HCT116 (cell line): Measurements from ENCODE around the gene AUP1. TPM values are rescaled to one million over a fixed set of nuclear protein-coding genes. Genes with fewer than 3 reads are reported as not detected.

ENCODE experiments used
- ATAC-seq: fragments of 200-7000 bp; cut with Tn5 transposase; 2 replicates; pipeline ENCODE4 v1.9.1; 2020; ENCODE audit warnings: mild to moderate bottlenecking, moderate library complexity
- BruUV-seq: library from RNA; stranded (reverse); fragments of 400-500 nt; replicated peaks from 2 replicates; lab custom pipeline; 2021; lab: Mats Ljungman, UMichigan
- CTCF ChIA-PET: fragments of 300-600 bp; sonication (Branson Sonifier 250); formaldehyde crosslinking; loops from one replicate; lab custom pipeline; 2021; ENCODE audit warnings: antibody characterized with exemption; lab: Charles Lee
- POLR2A ChIA-PET: fragments of 300-600, 350-600 bp; sonication (Branson Sonifier 250); formaldehyde crosslinking; loops from one replicate; lab custom pipeline; 2021; ENCODE audit warnings: antibody characterized with exemption; lab: Charles Lee
- RAD21 ChIA-PET, 2 experiments: fragments of 300-600 bp; sonication (Branson Sonifier 250); formaldehyde crosslinking; loops; one replicate each; lab custom pipeline; 2023; ENCODE audit warnings: low total read pairs in 2 of 2; ENCODE audit not compliant: uncharacterized antibody in 2 of 2, unreplicated experiment in 2 of 2, low non-redundant PET in 1 of 2; lab: Charles Lee
- DNase-seq: peaks from one replicate; pipeline ENCODE4 v3.0.0-alpha.2; 2010; ENCODE audit warnings: low read depth, low spot score
- H2AFZ ChIP-seq: fragments of 200-600 bp; shearing (Covaris generic), sonication (generic); 2 replicates; pipeline ENCODE4 v1.6.1; 2017; ENCODE audit warnings: low read depth, mixed run types, mixed read lengths, antibody characterized with exemption, low read length; ENCODE audit not compliant: poor library complexity, severe bottlenecking
- H3K27ac ChIP-seq: 2 replicates; pipeline ENCODE4 v1.5.1; 2012; ENCODE audit warnings: low read depth, low read length
- H3K27me3 ChIP-seq: fragments of 200-600 bp; sonication (generic); 2 replicates; pipeline ENCODE4 v1.6.1; 2016; ENCODE audit warnings: mixed run types, low read length, mixed read lengths; ENCODE audit not compliant: insufficient read depth
- H3K36me3 ChIP-seq, 2 experiments: fragments of 200-500 bp in 1 of 2; fragments of 200-600 bp in 1 of 2; sonication (Bioruptor generic) in 1 of 2; sonication (generic) in 1 of 2; 2 replicates each; pipeline versions ENCODE4 v1.5.1 to v1.6.1; 2014 to 2016; ENCODE audit warnings: low read length in 2 of 2, inconsistent platforms in 1 of 2, mixed read lengths in 1 of 2, mixed run types in 1 of 2; ENCODE audit not compliant: insufficient read depth in 2 of 2, control insufficient read depth in 1 of 2
- H3K4me1 ChIP-seq, 2 experiments: fragments of 200-600 bp in 1 of 2; sonication (generic) in 1 of 2; 2 replicates each; pipeline versions ENCODE4 v1.5.1 to v1.6.1; 2012 to 2017; ENCODE audit warnings: low read length in 2 of 2, inconsistent platforms in 1 of 2, mild to moderate bottlenecking in 1 of 2, mixed read lengths in 1 of 2, mixed run types in 1 of 2, moderate library complexity in 1 of 2; ENCODE audit not compliant: insufficient read depth in 2 of 2, control insufficient read depth in 1 of 2
- H3K4me2 ChIP-seq: fragments of 200-600 bp; sonication (generic); 2 replicates; pipeline ENCODE4 v1.6.1; 2017; ENCODE audit warnings: mixed run types, low read length, mixed read lengths
- H3K4me3 ChIP-seq, 2 experiments: fragments of 200-600 bp in 1 of 2; sonication (generic) in 1 of 2; replicated peaks in 1 of 2; 2 replicates each; pipeline ENCODE4 v1.5.1; 2011 to 2016; ENCODE audit warnings: low read length in 2 of 2, control low read depth in 1 of 2, low read depth in 1 of 2, mild to moderate bottlenecking in 1 of 2, mixed read lengths in 1 of 2, mixed run types in 1 of 2
- H3K79me2 ChIP-seq: fragments of 200-600 bp; sonication (generic); 2 replicates; pipeline ENCODE4 v1.6.1; 2017; ENCODE audit warnings: mild to moderate bottlenecking, mixed run types, low read length, moderate library complexity, mixed read lengths; ENCODE audit not compliant: insufficient read depth
- H3K9ac ChIP-seq: fragments of 200-600 bp; sonication (generic); 2 replicates; pipeline ENCODE4 v1.6.1; 2016; ENCODE audit warnings: low read length, mixed read lengths
- H3K9me2 ChIP-seq: fragments of 200-600 bp; sonication (generic), shearing (Covaris generic); 2 replicates; pipeline ENCODE4 v1.6.1; 2017; ENCODE audit warnings: mixed run types, mild to moderate bottlenecking, moderate library complexity; ENCODE audit not compliant: insufficient read depth
- H3K9me3 ChIP-seq, 2 experiments: fragments of 200-500 bp in 1 of 2; fragments of 200-600 bp in 1 of 2; sonication (Bioruptor generic) in 1 of 2; sonication (generic) in 1 of 2; 2 replicates each; pipeline ENCODE4 v1.6.1; 2014 to 2017; ENCODE audit warnings: low read length in 2 of 2, mixed read lengths in 2 of 2, inconsistent platforms in 1 of 2, low read depth in 1 of 2, mild to moderate bottlenecking in 1 of 2, mixed run types in 1 of 2, moderate library complexity in 1 of 2; ENCODE audit not compliant: control insufficient read depth in 1 of 2, insufficient read depth in 1 of 2
- H4K20me1 ChIP-seq: fragments of 200-600 bp; sonication (generic), shearing (Covaris generic); 2 replicates; pipeline ENCODE4 v1.6.1; 2017; ENCODE audit warnings: mixed run types, mild to moderate bottlenecking, moderate library complexity; ENCODE audit not compliant: insufficient read depth
- CEBPB ChIP-seq: IDR thresholded peaks from 2 replicates; pipeline ENCODE4 v1.6.1; 2012; ENCODE audit warnings: low read depth
- EGR1 ChIP-seq: IDR thresholded peaks from 2 replicates; pipeline ENCODE4 v1.6.1; 2012; ENCODE audit warnings: low read depth
- ELF1 ChIP-seq: IDR thresholded peaks from 2 replicates; pipeline ENCODE4 v1.6.1; 2012; ENCODE audit warnings: low read depth, borderline replicate concordance
- EZH2 ChIP-seq: fragments of 200-600 bp; sonication (generic); IDR thresholded peaks from 2 replicates; pipeline ENCODE4 v1.6.1; 2017; ENCODE audit warnings: antibody characterized with exemption, mixed run types
- EZH2phosphoT487 ChIP-seq: fragments of 200-600 bp; IDR thresholded peaks from 2 replicates; pipeline ENCODE4 v1.6.1; 2018; ENCODE audit warnings: antibody characterized with exemption, borderline replicate concordance
- JUND ChIP-seq: IDR thresholded peaks from 2 replicates; pipeline ENCODE4 v1.6.1; 2012
- POLR2AphosphoS5 ChIP-seq: IDR thresholded peaks from 2 replicates; pipeline ENCODE4 v1.6.1; 2011; ENCODE audit warnings: mild to moderate bottlenecking, low read depth, low read length, moderate library complexity
- RAD21 ChIP-seq: IDR thresholded peaks from 2 replicates; pipeline ENCODE4 v1.6.1; 2012; ENCODE audit warnings: low read depth, mild to moderate bottlenecking
- SRF ChIP-seq: IDR thresholded peaks from 2 replicates; pipeline ENCODE4 v1.6.1; 2012; ENCODE audit warnings: low read depth
- TCF7L2 ChIP-seq: IDR thresholded peaks from 2 replicates; pipeline ENCODE4 v1.7.0; 2011; ENCODE audit warnings: borderline replicate concordance, inconsistent platforms; ENCODE audit not compliant: insufficient read depth, insufficient read length; ENCODE audit errors: extremely low read depth
- YY1 ChIP-seq: IDR thresholded peaks from 2 replicates; pipeline ENCODE4 v1.6.1; 2011; ENCODE audit warnings: low read length, low read depth, moderate library complexity, mild to moderate bottlenecking; ENCODE audit not compliant: insufficient replicate concordance; ENCODE audit errors: extremely low read depth
- ZBTB33 ChIP-seq: IDR thresholded peaks from 2 replicates; pipeline ENCODE4 v1.6.1; 2011; ENCODE audit warnings: mild to moderate bottlenecking, low read length, moderate library complexity; ENCODE audit not compliant: insufficient replicate concordance; ENCODE audit errors: extremely low read depth
- ZFX ChIP-seq: fragments of 450-650 bp; IDR thresholded peaks from 2 replicates; pipeline ENCODE4 v1.6.1; 2017
- intact Hi-C: fragments of 100-400 bp; cut with micrococcal nuclease; formaldehyde crosslinking; loops from 2 replicates; pipeline ENCODE4 v1.10.0; 2022
- total RNA-seq: library from RNA; stranded (reverse); gene quantifications from one replicate; pipeline ENCODE4 v1.2.1, GENCODE V29; 2021; ENCODE audit not compliant: unreplicated experiment
- TF ChIP-seq, protein P1 (sequence below): IDR thresholded peaks from 2 replicates; pipeline ENCODE4 v1.6.1; 2012; ENCODE audit warnings: low read depth

The AUP1 gene
- total RNA-seq, 1 experiment from 2014 or later, result 116 TPM

DNA sequence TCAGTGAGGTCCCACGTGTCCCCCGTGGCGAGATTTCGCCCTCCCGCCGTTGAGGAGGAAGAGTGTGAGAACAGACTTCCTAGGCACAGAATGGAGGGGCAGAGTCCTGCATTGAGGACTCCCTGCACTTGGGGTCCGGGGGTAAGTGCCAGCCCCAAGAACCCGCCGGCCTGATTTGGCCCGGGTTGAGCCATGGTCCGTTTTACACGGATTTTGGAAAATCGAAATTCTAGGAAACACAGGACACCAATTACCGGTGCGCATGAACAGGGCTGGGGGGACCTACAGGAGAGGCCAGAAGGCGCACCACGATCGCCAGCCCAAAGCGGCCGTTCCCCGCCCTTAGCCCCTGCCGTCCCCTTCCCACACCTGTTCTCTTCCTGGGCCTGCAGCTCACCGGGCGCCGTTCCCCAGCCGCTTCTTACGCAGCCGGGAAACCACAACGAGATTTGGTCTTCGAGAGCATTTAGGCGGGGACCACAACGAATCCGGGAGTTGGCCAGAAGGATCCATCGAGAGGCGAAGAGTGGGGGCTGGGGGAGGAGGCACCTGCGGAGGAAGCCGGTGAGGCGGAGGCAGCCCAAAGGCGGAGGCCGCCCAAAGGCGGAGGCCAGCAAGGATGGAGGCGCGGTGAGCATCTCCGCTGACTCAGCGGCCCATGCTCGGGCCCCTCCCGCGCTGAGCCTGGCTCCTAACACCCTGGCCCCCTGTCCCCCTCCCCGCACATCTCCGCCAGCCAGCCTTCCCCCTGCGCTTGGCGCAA, 15.7 kb downstream of the AUP1 start:
- no peak for DNase-seq
- POLR2A ChIA-PET, result no interaction called here
- TF ChIP-seq EZH2phosphoT487, result no peak
- no peak for TF ChIP-seq YY1
- no peak for TF ChIP-seq RAD21
- TF ChIP-seq SRF, result no peak
- TF ChIP-seq ELF1, result no peak
- TF ChIP-seq JUND, result no peak
- TF ChIP-seq ZFX, result no peak
- no peak for TF ChIP-seq CEBPB
- no peak for TF ChIP-seq TCF7L2
- no peak for TF ChIP-seq ZBTB33
- TF ChIP-seq EZH2, result no peak
- TF ChIP-seq, protein P1, sequence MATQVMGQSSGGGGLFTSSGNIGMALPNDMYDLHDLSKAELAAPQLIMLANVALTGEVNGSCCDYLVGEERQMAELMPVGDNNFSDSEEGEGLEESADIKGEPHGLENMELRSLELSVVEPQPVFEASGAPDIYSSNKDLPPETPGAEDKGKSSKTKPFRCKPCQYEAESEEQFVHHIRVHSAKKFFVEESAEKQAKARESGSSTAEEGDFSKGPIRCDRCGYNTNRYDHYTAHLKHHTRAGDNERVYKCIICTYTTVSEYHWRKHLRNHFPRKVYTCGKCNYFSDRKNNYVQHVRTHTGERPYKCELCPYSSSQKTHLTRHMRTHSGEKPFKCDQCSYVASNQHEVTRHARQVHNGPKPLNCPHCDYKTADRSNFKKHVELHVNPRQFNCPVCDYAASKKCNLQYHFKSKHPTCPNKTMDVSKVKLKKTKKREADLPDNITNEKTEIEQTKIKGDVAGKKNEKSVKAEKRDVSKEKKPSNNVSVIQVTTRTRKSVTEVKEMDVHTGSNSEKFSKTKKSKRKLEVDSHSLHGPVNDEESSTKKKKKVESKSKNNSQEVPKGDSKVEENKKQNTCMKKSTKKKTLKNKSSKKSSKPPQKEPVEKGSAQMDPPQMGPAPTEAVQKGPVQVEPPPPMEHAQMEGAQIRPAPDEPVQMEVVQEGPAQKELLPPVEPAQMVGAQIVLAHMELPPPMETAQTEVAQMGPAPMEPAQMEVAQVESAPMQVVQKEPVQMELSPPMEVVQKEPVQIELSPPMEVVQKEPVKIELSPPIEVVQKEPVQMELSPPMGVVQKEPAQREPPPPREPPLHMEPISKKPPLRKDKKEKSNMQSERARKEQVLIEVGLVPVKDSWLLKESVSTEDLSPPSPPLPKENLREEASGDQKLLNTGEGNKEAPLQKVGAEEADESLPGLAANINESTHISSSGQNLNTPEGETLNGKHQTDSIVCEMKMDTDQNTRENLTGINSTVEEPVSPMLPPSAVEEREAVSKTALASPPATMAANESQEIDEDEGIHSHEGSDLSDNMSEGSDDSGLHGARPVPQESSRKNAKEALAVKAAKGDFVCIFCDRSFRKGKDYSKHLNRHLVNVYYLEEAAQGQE, result no peak
- TF ChIP-seq EGR1, result no peak
- TF ChIP-seq POLR2AphosphoS5, result no peak
- TF ChIP-seq, all 23 proteins: peak for 0
- intact Hi-C loops, result no loop called here
- Histone ChIP-seq H3K27me3 (no peaks in the 10 kb centered on the region), H3K9me2 (no peaks in the 10 kb centered on the region), H3K4me2 (no peak overlapping the region), H3K36me3 (no peaks in the 10 kb centered on the region), H3K4me3 (no peak overlapping the region), H3K9me3 (no peaks in the 10 kb centered on the region), H3K79me2 (no peaks in the 10 kb centered on the region), H4K20me1 (no peaks in the 10 kb centered on the region), H3K27ac (no peak overlapping the region), H3K9ac (no peak overlapping the region), H2AFZ (no peak overlapping the region), H3K4me1 (peaks cover 1% of the 10 kb centered on the region in 2 experiments; a peak in 3 of 4 replicates)
- RAD21 ChIA-PET, result no interaction called here
- CTCF ChIA-PET, result interaction anchor here (0.7 kb wide), 1 partner anchor 134 kb away, joined by 4 read pairs; no protein-coding TSS in a partner anchor
- BruUV-seq, result no TSS peak
- no peak for ATAC-seq
